ENCODE measurements around the gene ARHGAP28. TPM values are rescaled to one million over a fixed set of nuclear protein-coding genes. Genes with fewer than 3 reads are reported as not detected.

The ARHGAP28 gene
- total RNA-seq, 2 donors from 2014 or later: 3.0 TPM

- Histone ChIP-seq H3K27ac (no peak overlapping the region), H3K36me3 (no peaks in the 10 kb centered on the region), H3K27me3 (no peaks in the 10 kb centered on the region), H3K4me1 (no peaks in the 10 kb centered on the region), H3K9me3 (no peaks in the 10 kb centered on the region), H3K4me3 (no peak overlapping the region)
- TF ChIP-seq CTCF (IDR thresholded peaks at IDR 0.05): no peak
- DNase-seq (ENCODE audit: low spot score): no peak
Observed at GRCh38 chr18:6873040-6873751, 143.7 kb downstream of the ARHGAP28 start.

GRCh38 chr18:6874315-6874714, 144.8 kb downstream of the ARHGAP28 start:
- H3K4me3 ChIP-seq: no peak overlapping the region
- peak in 1 of 2 donors; percentile 36 for TF ChIP-seq CTCF (IDR thresholded peaks at IDR 0.05)
- no peak for DNase-seq (ENCODE audit: low spot score)

GRCh38 chr18:6875749-6876148, 146.2 kb downstream of the ARHGAP28 start:
- Histone ChIP-seq H3K27me3 (no peaks in the 10 kb centered on the region), H3K9me3 (no peaks in the 10 kb centered on the region), H3K4me1 (no peaks in the 10 kb centered on the region), H3K36me3 (no peaks in the 10 kb centered on the region), H3K27ac (no peak overlapping the region), H3K4me3 (no peak overlapping the region)
- no peak for TF ChIP-seq CTCF (IDR thresholded peaks at IDR 0.05)
- no peak for DNase-seq (ENCODE audit: low spot score)

More at GRCh38 chr18:6874315-6874714, 144.8 kb downstream of the ARHGAP28 start:
- Histone ChIP-seq H3K4me1 (no peaks in the 10 kb centered on the region), H3K36me3 (no peaks in the 10 kb centered on the region), H3K27ac (no peak overlapping the region), H3K9me3 (no peaks in the 10 kb centered on the region), H3K27me3 (no peaks in the 10 kb centered on the region)

GRCh38 chr18:6876641-6877041, 147.1 kb downstream of the ARHGAP28 start:
- Histone ChIP-seq H3K27me3 (no peaks in the 10 kb centered on the region), H3K9me3 (no peaks in the 10 kb centered on the region), H3K36me3 (no peaks in the 10 kb centered on the region), H3K4me1 (peaks cover 0 to 7% of the 10 kb centered on the region in 2 donors), H3K4me3 (no peak overlapping the region), H3K27ac (no peak overlapping the region)
- TF ChIP-seq CTCF (IDR thresholded peaks at IDR 0.05): no peak
- no peak for DNase-seq (ENCODE audit: low spot score)

GRCh38 chr18:6877288-6877687, 147.8 kb downstream of the ARHGAP28 start:
- Histone ChIP-seq H3K4me1 (peaks cover 0 to 7% of the 10 kb centered on the region in 2 donors), H3K27me3 (no peaks in the 10 kb centered on the region), H3K27ac (no peak overlapping the region), H3K36me3 (no peaks in the 10 kb centered on the region), H3K9me3 (no peaks in the 10 kb centered on the region), H3K4me3 (no peak overlapping the region)
- no peak for DNase-seq (ENCODE audit: low spot score)
- no peak for TF ChIP-seq CTCF (IDR thresholded peaks at IDR 0.05)
